PFSK-1 (cell line): ENCODE data around the gene KMT2C.

Experiments
- POLR2AphosphoS5 ChIP-seq: IDR thresholded peaks from 2 replicates; pipeline ENCODE4 v1.6.1; 2012; ENCODE audit warnings: low read depth, mild to moderate bottlenecking, control low read depth, low read length, moderate library complexity
- REST ChIP-seq, 2 experiments: IDR thresholded peaks; 2 replicates each; pipeline versions ENCODE4 v1.6.1 to v1.8.0; 2011 to 2012; ENCODE audit warnings: low read depth in 2 of 2, low read length in 2 of 2, control low read depth in 1 of 2, inconsistent platforms in 1 of 2, mild to moderate bottlenecking in 1 of 2, moderate library complexity in 1 of 2; ENCODE audit not compliant: insufficient read depth in 1 of 2
- SIN3A ChIP-seq: IDR thresholded peaks from 2 replicates; pipeline ENCODE4 v1.6.1; 2012; ENCODE audit warnings: mild to moderate bottlenecking, low read length, moderate library complexity, borderline replicate concordance; ENCODE audit not compliant: insufficient read depth
- TAF1 ChIP-seq: IDR thresholded peaks from 2 replicates; pipeline ENCODE4 v1.6.1; 2012; ENCODE audit warnings: low read length, control low read depth, borderline replicate concordance; ENCODE audit not compliant: insufficient read depth

- no peak for TF ChIP-seq POLR2AphosphoS5
- TF ChIP-seq REST (IDR thresholded peaks at IDR 0.05; ENCODE audit: insufficient read depth in 1 of 2, low read depth in 2 of 2, low read length in 2 of 2): no peak
- TF ChIP-seq TAF1: no peak
- no peak for TF ChIP-seq SIN3A
Measured at GRCh38 chr7:152392254-152392653, 43.5 kb downstream of the KMT2C start.
